Globus pallidus (tissue), 1 donor: Measurements from ENCODE around the gene PTRH1.

Source experiments
- DNase-seq: peaks from one replicate; pipeline ENCODE4 v3.0.0-alpha.2; 2015; ENCODE audit warnings: low spot score

PTRH1 gene

DNA sequence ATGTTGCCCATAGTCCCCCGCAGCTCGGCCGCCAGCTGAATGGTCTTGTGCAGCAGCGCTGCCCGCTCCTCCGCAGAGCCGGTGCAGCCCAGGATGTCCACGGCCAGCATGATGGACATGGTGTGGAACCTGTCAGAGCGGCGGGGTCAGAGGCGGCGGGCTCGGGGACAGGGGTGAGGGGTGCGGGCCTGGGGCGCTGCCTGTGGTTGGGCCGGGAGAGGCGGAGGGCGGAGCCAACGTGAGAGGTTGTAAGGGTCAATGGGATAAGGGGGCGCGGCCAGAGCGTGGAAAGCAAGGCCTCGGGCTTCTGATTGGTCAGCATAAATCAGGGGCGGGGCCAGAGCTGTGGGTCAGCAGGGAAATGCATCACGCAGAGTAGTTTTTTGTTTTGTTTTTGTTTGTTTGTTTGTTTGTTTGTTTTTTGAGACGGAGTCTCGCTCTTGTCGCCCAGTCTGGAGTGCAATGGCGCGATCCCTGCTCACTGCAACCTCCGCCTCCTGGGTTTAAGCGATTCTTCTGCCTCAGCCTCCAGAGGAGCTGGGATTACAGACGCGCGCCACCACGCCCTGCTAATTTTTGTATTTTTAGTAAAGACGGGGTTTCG is 26.5 kb upstream of the PTRH1 start:
- peak; percentile 80 for DNase-seq

DNA sequence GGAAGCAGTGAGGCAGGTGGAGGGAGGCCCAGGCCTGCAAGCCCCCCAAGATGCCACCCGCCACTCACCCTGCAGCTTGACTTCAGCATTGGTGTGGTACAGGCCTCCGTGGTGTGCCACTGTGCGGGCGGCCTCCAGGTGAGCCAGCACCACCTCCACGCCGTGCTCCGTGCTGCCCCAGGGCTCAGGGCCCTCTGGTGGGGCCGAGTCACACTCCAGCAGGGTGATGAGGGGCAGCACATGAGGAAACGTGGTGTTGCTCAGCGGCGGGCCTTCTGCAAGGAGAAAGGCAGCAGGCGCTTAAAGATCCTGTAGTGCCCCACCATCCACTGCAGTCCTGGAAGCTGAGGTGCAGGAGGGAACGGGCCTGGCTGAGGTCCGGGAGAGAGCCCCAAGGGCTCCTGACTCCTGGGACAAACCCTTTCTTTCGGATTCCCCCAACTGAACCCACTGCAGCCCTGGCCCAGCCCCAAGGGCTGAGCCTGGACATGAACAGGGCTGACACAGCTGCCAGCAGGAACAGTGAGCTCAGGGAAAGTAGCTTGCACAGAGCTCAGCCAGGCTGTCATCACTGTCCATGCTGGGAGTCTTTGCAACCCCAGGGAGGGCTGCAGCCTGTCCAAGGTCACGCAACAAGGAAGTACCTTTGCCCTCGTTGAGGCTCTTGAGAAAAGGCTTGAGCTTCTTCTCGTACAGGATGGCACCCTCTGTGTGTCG is 24.3 kb upstream of the PTRH1 start:
- no peak for DNase-seq

DNA sequence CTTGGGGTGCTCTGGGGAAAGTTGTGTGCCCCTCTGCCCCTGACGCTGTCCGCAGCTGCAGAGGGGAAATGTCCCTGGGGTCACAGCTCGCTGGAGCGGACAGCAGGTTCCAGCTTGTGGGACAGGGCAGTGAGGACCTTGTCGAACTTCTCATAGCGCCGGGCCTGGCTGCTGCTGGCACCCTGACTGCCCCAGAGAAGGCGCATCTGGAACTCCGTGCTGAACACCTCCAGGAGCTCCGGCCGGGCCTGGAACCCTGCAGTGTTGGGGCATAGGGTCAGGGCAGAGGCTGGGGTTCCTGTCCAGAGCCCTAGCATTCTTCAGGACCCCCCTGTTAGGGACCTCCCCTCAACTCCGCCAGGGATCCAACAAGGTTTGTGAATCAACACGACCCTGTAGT is 23.2 kb upstream of the PTRH1 start:
- DNase-seq = no peak

DNA sequence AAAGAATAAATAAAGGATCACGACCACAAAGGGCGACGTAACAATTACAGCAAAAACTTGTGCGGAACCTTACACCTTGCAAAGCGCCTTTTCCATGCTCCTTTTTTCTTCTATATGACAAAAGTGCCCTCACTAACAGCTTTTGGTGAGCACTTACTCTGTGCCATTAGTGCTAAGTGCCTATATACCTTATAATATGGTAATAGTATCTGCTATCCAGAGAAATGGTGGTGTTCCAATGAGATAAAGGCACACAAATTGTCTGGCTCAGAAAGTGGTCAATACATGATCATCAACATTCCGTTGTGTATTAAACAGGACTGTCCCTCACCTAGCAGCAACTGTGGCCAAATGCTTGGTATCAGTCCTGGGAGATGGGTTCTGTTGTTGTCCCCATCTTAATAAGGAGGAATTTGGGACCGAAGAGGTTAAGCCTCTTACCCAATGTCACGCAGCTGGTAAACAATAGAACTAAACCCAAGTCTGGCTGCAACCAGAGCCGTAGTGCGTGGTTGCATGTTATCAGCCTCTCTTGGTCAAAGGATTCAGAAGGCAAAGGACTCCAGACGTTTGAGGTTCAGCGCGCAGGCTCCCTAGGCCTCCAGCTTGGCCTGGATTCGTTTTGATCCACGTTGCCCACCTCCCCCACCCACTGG is 20.2 kb upstream of the PTRH1 start:
- no peak for DNase-seq

DNA sequence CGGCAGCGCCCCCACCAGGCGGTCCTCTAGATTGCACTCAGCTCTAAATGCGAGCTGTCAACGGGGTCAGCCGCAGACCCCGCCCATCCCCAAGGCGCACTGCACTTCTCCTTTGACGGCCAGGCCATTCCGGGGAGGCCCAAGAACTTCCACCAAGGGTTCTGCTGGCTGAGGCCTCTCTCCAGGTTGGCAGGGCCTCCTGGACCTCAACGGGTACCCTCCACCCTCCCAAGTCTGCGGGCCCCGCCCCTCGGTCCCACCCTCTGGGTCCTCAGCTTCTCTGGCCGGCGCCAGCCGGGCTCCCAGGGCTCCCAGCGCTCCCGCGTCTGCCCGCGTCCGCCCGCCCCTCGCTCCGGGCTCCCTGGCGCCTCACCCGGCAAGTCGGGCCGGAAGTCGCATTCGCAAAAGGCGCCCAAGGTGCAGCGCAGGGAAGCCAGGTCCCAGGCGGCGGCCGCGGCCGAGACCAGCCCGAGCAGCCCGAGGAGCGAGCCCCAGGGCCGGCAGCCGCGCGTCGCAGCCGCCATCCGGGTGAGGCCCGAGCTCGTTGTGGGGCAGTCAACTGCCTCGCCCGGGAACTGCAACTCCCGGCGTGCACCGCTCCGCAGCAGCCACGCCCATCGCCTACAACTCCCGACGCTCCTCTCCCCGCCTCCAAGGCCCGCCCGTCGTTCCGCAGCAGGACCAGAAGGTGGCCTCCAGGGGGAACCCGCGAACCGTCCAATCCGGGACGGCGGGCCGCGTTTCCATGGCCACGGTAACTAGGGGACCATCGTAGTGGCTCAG is 19.5 kb upstream of the PTRH1 start, which contains the start of gene TOR2A:
Gene TOR2A (minus strand): TSS at position 548 of the 783 bp plus-strand sequence. CDS start 24 bp downstream, at position 524.
- DNase-seq = peak; percentile 97

DNA sequence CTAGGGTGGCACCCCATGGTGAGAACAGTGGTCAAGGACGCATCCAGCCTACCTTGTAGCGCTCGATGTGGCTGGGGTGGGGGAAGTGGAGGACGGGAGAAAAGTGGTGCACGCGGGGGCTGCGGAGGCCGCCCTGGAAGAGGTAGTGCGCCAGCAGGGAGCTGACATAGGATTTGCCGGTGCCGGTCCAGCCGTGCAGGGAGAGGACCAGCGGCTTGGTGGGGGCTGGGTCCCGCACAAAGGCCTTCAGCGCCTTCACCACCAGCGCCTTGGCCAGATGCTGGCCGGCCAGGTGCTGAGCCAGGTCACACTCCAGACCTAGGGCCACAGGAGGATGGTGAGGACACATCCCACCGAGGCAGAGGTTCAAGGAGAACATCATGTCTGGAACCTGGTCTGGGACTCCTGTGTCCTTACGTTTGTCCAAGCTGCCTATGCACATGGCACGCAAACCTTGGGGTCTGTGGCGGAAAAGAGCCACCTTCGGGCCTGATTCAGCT is 18.8 kb upstream of the PTRH1 start:
- DNase-seq = no peak

DNA sequence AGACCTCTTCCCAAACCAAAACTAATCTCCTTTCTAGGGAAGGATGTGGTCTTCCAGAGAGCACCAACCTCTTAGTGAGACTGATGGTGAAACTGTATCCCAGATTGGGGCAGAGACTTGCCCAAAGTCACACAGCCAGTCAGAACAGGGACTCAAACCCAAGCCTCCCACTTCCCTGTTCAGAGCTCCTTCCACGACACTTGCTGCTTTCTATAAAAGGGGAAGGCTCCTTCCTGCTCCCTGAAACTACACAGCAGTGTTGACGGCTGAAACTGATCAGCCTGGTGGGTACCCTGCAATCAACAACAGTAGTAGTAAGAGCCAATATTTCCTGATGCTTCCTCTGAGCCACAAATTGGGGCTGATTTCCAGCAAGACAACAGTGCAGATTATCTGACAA is 18.2 kb upstream of the PTRH1 start:
- DNase-seq = no peak

DNA sequence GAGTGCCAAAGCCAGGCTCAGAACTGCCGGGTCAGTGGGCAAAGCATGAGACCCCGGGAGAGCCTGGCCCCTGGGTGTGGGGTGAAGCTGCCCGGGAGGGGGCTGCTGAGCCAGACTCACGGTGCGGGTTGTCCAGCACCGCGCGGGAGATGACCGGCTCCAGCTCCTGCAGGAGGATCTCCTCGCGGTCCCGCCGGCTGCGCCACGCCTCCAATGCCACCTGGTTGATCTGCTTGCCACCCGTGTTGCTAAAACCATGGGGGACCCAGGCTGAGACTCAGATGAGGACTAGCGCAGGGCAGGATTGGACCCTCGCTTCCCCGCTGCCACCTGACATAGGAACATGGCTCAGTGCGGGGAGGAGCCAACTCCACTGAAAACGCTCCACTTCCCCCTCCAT is 17.0 kb upstream of the PTRH1 start:
- no peak for DNase-seq

DNA sequence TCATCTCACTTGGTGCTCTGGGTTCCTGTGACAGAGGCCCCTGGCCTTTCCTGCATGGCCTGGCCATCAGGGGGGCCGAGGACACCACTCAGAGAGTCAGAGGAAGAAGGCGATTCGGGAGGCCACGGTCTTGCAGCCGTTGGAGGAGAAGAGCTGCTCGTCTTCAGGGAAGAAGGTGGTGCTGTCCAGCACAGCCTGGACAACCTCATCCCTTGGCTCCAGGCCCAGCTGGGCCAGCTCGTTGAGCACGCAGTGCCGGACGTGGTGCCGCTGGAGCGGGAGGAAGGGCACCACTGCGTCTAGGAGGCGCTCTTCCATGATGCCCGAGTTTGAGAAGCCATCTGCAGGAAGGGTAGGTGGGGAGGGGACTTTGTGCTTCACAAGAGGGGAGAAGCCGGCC is 16.5 kb upstream of the PTRH1 start:
- no peak for DNase-seq

DNA sequence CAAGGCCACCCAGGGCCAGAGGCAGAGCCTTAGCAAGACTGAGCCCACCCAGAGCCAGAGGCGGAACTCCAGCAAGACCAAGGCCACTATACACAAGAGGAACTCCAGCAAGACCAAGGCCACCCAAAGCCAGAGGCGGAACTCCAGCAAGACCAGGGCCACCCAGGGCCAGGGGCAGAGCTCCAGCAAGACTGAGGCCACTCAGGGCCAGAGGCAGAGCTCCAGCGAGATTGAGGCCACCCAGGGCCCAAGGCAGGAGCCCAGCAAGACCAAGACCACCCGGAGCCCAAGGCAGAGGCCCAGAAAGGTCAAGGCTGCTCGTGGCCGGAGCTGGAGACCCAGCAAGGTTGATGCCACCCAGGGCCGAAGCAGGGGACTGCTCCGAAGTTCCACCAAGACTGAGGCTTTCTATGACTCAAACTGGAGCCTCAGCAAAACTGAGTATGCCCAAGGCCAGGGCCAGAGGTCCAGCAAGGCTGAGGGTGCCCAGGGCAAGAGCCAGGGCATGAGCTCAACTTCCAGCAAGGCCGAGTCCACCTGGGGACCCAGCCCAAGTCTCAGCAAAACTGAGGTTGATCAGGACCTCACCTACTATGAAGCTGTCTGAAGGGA is 15.4 kb upstream of the PTRH1 start:
- no peak for DNase-seq

DNA sequence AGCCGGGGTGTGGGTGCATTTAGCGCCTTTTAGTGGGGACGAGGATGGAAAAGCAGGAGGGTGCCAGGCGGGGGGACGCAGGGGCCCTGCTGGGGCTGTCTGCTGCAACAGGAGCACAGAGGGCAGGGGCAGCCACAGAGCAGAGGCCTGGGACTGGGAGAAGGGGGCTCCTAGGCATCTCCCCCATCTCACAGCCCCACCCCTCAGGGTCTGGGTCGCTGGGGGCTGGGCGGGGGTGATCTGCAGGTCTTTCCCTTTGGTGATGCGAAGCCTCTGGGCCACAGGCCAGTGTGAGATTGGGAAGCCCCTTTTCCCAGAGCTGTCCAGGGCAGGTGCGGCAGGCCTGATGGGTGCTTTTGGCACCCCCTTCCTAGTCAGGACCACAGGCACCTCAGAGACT is 14.8 kb upstream of the PTRH1 start:
- no peak for DNase-seq

DNA sequence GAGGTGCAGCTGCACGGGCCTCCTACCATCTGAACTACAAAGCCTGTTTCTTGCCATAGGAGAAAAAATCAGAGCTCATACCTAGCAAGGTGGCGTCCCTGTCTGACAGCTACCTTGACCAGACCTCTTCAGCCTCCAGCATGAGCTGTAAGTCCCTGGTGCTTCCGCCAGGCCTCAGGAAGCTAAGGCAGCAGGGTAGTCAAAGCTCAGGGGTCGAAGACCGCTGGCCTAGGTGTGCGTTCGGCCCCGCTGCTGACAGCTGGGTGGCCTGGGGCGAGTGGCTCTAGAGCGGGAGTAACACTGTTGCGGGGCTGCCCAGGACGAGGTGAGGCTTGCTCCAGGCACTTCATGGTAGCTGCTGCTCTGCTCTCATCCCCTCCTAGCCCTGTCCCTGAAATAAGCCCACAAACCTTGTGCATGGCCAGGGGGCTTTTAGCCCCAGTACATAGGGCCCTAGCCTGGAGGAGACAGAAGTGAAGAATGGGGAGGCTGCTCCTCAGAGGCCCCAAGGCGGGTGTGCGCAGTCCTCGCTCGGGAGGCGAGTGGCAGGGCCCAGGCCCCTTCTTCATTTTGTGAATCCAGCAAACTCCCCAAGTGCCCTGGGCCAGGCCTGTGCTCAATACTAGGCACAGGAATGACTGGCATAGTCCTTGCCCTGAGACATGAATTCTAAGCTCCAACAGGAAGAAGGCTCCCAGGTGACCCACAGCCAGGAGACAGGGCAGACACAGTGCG is 14.2 kb upstream of the PTRH1 start:
- DNase-seq = no peak

DNA sequence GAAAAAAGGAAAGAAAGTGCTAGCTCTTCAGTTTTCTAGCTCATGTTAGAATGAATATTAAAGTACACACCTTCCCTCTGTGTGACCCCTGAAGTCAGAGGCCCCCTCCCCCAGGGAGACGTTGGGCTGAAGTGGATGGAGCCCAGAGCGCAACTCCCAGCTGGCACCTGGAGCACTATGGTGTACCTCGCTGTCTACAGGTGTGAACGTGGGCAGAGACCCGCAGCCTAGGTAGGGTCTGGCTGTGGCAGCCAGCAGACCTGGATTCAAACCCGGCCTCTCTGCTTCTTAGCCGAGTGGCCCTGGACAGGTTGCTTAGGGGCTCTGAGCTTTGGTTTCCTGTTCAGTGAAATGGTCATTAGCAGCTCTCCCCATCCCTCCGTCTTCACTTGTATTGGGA is 13.3 kb upstream of the PTRH1 start:
- no peak for DNase-seq

DNA sequence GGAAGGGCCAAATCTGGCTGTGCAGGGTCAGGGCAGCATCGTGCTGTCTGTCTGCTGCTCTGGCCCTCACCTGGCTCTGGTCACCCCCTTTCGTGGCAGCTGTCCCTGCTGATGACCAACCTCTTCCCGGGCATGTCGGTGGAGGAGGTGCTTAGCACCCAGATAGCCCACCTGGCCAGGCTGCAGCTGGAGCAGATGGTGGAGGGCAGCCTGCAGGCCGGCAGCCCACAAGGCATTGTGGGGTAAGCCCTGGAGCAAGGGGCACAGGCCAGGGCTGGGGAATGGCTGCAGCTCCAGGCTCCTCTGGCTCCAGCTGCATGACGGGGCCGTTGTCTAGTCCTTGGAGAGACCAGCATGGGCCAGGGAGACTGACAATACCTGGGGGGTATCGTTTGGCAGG is 11.4 kb upstream of the PTRH1 start:
- no peak for DNase-seq

DNA sequence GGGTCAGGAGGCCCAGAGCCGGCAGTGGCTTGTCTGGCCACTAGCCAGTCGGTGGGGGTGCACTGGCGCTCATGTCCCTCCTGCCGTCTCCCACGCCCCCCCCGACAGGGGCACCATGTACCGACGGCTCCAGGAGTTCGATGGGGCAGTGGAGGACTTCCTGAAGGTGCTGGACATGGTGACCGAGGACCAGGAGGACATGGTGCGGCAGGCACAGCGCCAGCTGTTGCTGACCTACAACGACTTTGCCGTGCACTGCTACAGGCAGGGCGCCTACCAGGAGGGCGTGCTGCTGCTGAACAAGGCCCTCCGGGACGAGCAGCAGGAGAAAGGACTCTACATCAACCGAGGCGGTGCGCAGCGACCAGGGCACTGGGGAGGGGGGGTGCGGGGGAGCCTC is 8.5 kb upstream of the PTRH1 start:
- DNase-seq = no peak

DNA sequence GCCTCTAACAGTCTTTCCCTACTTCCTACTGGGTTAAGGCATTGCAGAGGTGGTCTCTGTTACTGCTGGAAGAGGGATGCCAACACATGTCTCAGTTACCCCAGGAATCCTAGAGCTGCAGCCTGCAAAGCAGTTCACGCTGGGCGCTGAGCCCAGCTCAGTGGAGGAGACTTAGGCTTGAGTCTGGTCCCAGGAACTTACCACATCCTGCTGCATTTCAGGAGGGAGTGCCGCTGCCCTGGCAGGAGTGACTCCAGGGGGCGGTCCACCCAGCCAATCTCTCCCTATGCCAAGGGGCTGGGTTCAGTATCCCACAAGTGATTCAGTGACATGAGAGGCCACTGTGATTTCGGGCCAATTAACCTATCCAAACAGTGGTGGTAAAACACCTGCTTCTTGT is 8.0 kb upstream of the PTRH1 start:
- no peak for DNase-seq

DNA sequence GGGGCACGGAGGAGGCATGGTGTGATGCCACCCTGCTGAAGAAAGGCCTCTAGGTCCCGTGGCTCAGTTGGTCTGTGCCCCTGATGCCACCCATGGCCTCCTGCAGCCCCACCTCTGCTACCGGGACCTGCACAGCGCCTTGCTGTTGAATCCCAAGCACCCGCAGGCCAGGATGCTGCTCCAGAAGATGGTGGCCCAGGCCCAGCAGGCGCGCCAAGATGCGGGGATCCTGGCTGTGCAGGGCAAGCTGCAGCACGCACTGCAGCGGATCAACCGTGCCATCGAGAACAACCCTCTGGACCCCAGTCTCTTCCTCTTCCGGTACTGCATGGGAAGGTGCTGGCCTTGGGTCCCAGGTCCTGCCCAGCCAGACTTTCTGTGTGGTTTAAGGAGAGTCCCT is 7.5 kb upstream of the PTRH1 start:
- DNase-seq = no peak

DNA sequence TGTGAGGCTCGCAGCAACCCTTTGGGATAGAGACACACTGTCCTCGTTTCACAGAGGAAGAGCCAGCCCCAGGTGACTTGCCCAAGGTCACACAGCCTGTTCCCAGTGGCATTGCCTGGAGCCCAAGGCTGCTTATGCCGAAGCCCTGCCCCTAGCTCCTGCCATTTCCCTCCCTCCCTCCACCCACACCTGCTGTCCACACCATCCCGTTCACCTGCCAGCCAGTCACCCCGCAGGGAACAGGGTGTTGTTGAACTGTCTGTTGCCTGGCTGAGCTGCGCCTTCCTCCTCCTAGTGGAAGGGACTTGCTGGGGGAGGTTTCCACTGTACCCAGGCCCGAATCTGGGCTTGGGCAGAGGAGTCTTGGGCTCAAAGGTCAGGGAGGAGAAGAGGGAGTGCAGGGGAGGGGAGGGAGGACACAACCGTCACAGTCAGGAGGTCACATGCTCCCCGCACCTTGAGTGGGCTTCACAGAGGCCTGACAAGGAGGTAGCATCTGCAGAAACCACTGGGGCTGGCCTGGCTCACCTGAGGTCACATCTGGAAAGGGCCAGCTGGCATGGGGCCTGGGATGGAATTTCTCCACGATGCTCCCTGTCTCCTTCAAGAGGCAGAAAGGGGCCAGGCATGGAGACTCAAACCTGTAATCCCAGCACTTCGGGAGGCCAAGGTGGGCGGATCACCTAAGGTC is 6.7 kb upstream of the PTRH1 start:
- DNase-seq = no peak

DNA sequence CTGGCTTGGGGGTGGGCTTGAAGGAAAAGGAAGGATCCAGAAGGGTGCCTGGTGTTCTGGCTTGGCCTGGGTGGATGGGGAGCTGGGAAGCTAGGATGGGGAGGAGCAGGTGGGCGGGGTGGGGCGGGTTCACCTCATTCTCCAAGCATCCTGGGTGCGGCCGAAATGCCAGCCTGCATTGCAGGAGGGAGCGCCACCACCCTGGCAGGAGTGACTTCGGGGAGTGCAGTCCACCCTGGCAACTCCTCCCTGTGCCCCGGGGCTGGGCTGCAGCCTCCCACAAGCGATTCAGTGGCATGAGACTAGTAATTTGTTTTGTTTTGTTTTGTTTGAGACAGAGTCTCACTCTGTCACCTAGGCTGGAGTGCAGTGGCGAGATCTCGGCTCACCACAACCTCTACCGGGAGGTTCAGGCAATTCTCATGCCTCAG is 5.9 kb upstream of the PTRH1 start:
- no peak for DNase-seq

DNA sequence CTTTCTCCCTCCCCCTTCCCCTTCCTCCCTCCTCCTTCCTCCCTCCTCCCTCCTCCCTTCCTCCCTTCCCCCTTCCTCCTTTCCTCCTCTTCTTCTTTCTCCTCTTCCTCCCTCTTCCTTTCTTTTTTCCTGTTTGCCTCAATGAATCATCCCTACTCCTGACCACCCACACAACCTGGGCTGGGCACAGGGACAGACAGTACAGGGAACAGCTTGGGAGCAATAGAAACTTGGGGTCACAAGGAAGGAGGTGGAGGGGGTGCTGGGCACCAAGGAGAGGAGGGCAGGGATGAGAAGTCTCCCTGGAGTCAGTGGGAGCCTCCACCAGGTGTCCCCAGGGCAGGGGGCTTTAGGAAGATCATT is 5.4 kb upstream of the PTRH1 start:
- DNase-seq = no peak
